Kidney capillary endothelial cell (primary cell): ENCODE data around the gene B4GALNT3.

Experiments used
- DNase-seq: peaks from one replicate; pipeline ENCODE4 v3.0.0-alpha.2; 2018; ENCODE audit warnings: low spot score

B4GALNT3 gene

GRCh38 chr12:559906-560455 lies 100.2 kb downstream of the B4GALNT3 start:
- DNase-seq = no peak

- DNase-seq = no peak
Measured at GRCh38 chr12:560691-561390, 101.1 kb downstream of the B4GALNT3 start.

DNA sequence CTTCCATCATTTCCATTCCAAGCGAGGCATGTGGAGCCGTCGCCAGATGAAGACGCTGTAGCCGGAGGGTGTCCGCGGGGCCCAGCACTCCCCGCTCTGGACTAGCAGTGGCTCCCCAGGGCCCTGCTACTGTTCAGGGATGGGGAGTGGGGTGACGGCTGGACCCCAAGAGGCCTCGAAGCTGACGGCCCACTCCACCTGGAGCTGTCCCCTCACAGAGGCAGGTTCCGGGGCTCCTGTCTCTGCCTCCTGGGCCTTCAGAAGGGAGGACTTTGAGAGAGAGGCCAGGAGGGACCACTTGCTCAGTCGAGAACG lies 101.6 kb downstream of the B4GALNT3 start:
- DNase-seq = no peak

DNA sequence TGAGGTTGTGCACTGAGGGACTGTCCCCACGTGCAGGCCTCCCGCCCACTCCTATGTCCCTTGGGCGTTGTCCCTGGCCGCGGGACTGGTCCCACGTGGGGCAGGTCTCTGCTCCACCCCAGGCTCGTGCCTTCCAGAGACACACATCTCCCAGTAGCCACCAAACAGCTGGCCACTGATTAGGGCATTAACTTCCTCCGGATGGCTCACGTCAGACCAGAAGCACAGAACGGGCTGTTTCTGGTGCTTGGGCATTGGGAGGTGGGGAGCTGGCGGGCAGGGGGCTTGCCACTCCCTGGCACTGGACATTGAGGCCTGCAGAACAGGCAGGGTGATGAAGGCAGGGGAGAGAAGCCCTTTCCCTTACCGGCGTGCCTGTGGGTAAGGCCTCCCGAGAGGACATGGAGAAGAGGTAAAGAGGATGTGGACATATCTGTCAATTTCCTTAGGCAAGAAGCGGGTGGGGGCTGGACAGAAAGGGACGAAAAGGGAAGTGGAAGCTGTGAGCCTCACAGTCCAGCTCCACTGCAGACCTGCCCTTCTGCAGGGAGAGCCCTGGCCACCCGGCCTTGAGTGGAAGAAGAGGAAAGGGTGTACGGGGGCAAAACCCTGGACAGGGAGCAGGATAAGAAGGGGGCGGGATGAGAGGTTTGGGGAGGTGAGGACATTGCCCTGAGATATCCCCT lies 102.3 kb downstream of the B4GALNT3 start:
- no peak for DNase-seq

DNA sequence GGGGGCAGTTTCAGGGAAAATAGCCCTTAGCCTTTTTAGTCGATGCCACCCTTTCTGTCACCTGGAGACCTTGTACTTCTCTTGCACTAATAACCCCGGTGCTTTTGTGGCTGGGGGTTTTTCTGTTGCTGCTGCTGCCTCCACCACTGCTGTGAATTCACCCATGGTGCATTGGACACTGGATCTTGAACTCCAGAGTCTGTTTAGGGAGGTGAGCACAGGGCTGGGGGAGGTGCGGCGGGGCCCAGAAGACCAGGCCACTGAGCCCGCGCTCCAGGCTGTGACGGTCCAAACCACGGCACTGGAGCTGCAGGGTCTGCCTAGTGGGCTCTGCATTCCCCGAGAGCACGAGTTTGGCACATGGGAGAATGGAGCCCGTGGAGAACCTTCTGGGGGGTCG lies 102.9 kb downstream of the B4GALNT3 start:
- no peak for DNase-seq

GRCh38 chr12:563250-563781 lies 103.6 kb downstream of the B4GALNT3 start:
- DNase-seq = no peak

DNA sequence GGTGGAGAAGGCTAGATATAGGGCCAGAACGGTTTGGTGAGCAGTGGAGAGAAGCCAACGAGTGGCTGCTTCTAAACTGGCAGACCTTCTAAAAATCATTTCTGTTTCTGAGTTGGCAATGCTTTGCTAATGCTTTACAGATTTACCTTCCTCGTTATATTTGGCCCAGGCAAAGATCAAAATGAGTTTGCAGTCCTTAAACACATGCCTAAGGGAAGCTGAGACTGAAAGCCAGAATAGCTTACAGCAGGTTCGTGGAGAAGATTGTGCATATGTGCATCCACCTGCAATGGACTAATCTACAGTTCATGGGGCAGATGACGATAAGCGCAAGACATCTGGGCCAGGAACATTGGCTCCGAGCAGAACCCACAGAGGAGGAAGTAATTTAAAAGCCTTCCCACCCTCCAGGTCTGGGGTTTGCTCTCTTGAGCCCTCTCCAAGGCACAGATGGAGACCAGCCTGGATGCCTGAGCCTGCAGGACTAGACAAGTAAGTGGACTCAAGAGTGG lies 104.1 kb downstream of the B4GALNT3 start:
- DNase-seq = no peak

DNA sequence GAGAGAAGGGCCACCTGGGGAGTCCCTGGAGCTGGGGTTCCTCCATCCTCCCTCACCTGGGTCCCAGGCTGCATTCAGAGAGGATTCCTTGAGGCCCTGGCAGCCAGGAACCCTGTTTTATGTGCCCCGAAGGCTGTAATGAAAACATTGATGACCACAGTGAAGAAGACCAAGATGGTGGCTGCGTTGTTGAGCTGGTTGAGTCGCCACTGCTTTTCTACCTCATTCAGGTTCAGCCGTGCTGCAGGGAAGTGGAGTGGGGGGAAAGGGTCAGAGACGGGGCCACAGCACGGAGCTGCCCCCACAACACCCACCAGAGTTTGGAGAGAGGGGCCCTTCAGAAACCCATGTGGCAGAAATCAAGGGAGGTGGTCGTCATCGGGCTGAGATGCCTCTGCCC lies 105.4 kb downstream of the B4GALNT3 start:
- DNase-seq = no peak

GRCh38 chr12:565589-566105 lies 105.9 kb downstream of the B4GALNT3 start:
- DNase-seq = no peak

- no peak for DNase-seq
Measured at GRCh38 chr12:568486-568885, 108.7 kb downstream of the B4GALNT3 start.

DNA sequence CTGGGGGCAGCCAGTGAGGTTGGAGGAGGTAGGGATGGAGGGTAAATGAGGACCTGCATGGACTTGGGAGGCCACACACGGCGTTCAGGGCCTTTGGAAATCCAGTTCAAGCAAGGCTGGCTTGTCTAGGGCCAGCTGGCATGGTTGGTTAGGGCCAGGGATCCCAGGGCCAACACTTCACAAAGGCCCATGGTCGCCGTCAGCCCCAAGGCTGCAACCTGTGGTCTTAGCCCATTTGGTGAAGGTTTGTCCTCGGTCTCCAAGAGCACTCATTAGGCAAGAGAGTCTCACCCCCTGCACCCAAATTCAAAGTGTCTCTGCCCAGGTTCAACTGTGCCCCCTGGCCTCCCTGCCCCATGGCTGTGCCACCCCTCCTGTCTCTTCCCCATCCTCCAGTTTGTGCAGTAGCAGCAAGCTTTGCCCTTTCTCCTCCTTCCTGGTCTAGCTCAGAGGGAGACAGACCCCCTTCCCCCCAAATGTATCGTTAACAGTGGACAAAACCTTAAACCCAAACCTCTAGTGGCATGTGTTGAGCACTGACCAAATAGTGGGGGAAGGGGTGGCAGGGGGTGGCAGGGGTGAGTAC lies 109.4 kb downstream of the B4GALNT3 start:
- no peak for DNase-seq

- DNase-seq = peak; percentile 80
Measured at GRCh38 chr12:569803-570434, 110.2 kb downstream of the B4GALNT3 start.

GRCh38 chr12:570435-570920 lies 110.7 kb downstream of the B4GALNT3 start:
- DNase-seq = peak; percentile 73

DNA sequence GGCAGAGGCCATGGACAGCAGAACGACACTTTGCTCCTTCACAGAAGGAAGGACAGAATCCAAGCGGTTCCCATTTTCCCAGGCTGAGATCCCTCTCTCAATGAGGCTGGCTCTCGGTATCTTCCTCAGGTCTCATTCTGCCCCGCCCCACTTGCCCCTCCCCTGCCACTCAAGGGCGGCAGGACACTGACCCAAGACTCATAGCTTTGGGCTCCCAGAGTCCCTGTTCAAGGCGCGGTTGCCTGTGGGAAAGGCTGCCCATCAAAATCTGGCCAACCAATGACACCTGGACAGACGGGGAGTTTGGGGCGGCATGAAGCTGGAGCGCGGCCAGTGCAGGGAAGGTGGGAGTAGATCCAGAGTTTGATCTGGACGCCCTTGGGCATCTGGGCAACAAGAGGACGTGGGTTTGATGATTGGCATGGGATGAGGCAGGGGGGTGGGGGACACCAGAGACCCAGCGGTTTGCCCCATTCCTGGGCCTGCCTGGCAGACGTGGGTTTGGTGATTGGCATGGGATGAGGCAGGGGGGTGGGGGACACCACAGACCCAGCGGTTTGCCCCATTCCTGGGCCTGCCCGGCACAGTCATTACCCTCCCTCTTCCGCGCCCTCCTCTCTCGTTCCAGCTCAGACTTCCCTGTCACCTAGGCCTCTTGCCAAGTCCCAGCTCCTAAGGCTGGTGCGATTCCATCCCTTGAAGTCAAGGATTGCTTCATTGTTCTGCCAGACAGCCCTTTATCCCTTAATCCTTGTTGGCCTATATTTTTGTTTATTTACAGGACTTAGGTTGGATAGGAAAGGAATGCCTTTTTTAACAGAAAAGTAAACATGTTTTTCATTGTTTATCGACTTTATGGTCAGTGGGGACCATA lies 111.4 kb downstream of the B4GALNT3 start:
- no peak for DNase-seq

DNA sequence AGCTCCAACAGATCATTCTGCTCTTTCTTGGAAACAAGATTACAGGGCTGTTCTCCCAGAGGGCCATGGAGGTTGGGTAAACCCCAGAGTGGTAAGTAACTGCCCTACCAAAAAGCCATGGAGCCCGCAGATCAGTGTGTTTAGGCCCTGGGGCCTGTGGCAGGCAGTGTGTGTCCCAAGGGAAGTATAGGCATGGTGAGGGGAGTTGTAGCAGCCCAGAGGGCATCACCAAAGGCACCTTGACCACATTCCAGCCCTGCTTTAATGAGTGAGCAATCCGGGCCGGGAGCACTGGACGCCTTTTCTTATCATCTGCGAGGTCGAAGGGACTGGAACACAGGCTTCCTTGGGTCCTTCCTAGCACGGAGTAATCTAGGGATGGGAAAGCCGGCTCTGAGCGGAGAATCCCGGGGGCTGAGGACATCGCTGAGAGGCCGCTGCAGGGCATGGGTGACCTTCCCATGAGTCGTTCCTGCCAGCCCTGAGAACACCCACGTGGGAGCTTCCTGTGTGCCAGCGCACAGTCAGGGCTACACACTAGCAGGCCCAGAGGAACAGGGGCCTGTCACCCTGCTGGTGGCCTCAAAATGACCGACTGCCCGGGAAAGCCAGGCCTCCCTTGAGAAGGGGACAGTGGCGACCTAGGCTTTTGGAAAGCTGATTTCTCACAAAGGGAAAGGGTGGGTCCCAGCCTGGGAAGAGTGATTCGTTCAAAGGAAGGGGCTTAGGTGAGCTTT lies 112.2 kb downstream of the B4GALNT3 start:
- DNase-seq = no peak

DNA sequence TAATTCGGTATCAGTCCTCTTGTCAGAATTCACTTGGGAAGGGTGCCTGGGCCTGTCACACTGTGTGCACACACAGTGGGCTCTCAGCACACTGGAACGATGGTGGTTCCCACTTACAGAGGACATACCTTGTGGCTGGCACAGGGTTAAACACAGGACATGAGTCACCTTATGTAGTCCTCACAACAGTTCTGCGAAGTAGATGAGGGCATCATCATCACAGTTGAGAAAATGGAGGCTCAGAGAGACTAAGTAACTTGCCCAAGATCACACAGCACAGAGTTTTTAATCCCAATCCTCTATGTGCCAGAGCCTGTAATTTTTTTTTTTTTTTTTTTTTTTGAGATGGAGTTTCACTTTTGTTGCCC lies 112.8 kb downstream of the B4GALNT3 start:
- peak; percentile 40 for DNase-seq

DNA sequence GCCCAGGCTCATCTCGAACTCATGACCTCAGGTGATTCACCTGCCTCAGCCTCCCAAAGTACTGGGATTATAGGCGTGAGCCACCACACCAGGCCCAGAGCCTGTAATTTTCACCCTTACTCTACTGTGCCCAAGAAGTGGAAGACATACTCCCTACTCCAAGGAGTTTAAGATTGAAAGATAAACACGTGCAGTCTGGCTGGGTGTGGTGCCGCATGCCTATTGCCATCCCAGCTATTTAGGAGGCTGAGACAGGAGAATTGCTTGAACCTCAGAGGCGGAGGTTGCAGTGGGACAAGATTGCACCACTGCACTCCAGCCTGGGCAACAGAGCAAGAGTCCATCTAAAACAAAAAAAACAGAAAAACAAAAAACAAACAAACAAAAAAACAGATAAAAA lies 113.5 kb downstream of the B4GALNT3 start:
- DNase-seq = no peak

- no peak for DNase-seq
Measured at GRCh38 chr12:574475-575128, 114.9 kb downstream of the B4GALNT3 start.

- no peak for DNase-seq
Measured at GRCh38 chr12:575129-575502, 115.4 kb downstream of the B4GALNT3 start.
